GM11168 (cell line): Measurements from ENCODE around the gene MEOX1.
"Not testable (repeated sequence)": the region's sequence is repeated elsewhere in the genome, so short reads cannot be mapped to it uniquely, and the experiment has no call there.

Source experiments
- in situ Hi-C: fragments of 300-500 bp; cut with MboI; formaldehyde crosslinking; loops from one replicate; pipeline ENCODE4 v1.12.0; 2022; ENCODE audit warnings: low sequenced_read_pairs; ENCODE audit not compliant: unreplicated experiment

MEOX1 gene

GRCh38 chr17:43626023-43626422, 35.7 kb downstream of the MEOX1 start:
- in situ Hi-C loops = no loop called here

DNA sequence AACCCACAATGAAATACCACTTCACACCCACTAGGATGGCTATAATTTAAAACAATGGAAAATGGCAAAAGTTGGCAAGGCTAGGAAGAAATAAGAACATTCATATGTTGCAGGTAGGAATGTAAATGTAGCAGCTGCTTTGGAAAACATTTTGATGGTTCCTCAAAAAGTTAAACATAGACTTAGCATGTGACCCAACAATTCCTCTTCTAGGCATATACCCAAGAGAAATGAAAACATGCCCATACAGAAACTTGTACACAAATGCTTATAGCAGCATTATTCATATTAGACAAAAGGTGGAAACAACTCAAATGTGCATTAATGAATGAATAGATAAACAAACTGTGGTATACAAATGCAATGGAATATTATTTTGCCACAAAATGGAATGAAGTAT, 36.1 kb downstream of the MEOX1 start:
- in situ Hi-C loops = no loop called here

DNA sequence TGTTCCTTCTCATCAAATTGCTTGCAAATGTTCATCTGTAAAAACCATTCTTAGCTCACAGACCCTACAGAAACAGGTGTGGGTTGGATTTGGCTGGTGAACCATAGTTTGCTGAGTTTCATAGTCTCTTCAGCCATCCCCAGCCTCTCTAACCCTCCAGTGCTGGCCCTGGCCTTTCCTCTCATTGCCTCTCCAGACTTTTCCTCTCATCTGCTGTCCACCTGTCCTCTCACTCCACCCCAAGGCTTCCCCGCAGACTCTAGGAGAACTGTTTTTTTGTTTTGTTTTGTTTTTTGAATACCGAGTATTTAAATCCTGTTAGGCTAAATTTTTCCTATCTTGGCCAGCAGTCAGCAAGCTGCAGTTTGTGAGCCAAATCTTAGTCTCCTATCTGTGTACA, 41.1 kb downstream of the MEOX1 start:
- in situ Hi-C loops = no loop called here

- in situ Hi-C loops = no loop called here
These were observed 41.6 kb downstream of the MEOX1 start for GRCh38 chr17:43620147-43620546.

DNA sequence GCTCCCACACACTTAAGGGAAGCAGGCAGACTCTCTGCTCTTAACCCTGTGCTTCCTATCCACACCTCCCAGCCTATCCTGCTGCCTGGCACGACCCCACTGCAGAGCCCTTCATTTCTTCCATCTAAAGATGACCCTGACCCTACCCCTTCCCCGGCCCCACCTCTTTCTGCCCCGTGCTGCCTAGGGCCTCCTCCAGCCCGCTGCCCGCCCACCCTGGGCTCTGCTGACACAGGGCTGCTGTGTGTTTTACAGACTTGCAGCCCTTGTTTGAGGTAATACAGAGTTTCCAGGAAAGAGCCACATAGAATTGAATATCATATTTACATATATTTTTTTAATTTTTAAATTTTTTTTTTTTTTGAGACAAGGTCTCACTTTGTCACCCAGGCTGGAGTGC, 42.0 kb downstream of the MEOX1 start:
- in situ Hi-C loops = no loop called here

DNA sequence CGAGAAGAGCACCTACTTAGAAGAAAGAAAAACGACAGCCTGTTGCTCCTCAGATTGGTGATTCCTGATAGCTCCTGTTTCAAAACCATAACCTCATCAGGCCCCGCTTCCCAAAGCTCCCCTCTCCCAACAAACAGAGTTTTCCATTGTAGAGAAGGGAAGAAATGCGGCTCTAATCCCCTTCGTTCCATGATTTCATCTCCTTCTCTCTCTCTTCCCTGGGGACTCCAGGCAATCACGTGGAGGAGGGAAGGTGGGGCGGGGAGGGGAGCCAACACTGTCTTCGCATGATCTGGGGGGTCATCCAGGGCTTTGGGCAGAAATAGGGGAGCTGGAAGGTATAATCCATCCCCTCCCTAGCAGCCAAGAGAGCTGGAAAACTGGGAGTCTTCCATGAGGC, 43.4 kb downstream of the MEOX1 start:
- in situ Hi-C loops = no loop called here

DNA sequence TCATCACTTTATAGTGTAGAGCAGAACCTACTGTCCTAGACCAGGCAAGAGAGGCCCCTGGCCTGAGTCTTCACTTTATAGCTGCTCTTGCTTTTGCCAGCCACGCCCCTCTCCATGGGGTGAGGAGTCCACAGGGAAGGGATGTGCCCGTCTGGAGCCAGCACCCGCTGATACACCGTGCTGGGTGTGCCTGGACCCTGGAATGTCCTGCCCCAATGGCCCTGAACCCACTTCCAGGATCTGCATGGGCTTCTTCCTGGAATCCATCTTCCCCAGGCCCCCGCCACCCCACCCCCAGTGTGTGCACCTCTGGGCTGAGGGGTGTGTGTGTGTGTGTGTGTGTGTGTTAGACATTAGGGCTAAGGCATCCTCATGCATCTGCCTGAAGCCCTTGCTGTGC, 44.9 kb downstream of the MEOX1 start:
- in situ Hi-C loops = no loop called here

DNA sequence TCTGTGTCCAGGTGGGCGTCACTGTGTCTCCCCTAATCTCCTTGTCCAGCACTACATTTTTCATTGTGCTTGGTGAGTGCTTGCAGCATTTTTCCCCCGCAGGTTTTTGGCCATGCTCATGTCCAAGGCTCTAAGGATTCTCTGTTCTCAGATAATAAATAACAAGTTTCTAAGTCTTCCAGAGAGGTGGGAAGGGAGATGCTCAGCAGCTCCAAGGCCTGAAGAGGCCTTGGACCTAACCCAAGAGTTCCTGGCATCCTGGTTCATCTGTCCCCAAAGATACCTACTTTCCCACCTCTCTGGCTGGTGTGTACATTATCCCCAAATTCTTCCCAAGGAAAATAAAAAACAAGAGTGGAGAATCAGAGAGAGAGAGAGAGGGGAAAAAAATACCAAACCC, 45.3 kb downstream of the MEOX1 start:
- in situ Hi-C loops = no loop called here

GRCh38 chr17:43616029-43616351, 45.7 kb downstream of the MEOX1 start:
- in situ Hi-C loops = no loop called here

GRCh38 chr17:43615330-43616028, 46.2 kb downstream of the MEOX1 start:
- in situ Hi-C loops = no loop called here

DNA sequence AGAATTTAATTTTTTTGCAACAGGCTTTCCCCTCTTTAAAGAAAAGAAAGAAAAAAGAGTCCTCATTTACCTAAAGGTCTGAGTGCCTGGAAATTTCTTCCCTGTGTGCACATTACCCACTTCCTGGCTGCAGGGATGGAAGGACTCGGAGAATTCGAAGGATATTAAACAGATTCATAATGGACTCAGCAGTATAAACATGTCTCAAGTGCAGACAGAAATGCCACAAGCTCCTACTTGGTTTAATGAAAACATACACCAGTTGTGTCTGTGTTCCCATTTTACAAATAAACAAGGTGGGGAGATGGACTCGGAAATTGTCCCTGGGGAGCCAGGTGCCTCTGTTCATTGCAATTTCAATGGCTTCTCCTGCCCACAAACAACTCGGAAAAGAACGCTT, 47.2 kb downstream of the MEOX1 start:
- in situ Hi-C loops = no loop called here

DNA sequence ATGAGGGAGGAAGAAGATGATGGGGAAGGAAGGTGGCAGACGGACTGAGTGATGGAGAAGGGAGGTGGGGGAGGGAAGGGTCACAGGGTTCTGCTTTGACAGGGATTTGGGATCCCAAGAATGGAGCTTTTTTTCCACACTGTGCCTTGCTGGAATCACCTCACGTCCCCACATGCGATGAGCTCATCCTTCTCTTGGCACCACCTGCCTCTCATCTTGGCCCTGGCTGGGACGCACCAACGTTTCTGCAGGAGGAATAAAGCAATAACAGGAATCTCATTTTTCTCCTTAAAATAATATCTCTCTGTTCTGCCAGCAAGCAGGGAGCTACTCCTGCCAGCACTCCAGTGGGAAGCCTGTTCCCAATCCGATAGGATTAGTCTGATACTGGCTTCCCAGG, 47.8 kb downstream of the MEOX1 start:
- in situ Hi-C loops = no loop called here

GRCh38 chr17:43612515-43612914, 49.2 kb downstream of the MEOX1 start:
- in situ Hi-C loops = no loop called here

DNA sequence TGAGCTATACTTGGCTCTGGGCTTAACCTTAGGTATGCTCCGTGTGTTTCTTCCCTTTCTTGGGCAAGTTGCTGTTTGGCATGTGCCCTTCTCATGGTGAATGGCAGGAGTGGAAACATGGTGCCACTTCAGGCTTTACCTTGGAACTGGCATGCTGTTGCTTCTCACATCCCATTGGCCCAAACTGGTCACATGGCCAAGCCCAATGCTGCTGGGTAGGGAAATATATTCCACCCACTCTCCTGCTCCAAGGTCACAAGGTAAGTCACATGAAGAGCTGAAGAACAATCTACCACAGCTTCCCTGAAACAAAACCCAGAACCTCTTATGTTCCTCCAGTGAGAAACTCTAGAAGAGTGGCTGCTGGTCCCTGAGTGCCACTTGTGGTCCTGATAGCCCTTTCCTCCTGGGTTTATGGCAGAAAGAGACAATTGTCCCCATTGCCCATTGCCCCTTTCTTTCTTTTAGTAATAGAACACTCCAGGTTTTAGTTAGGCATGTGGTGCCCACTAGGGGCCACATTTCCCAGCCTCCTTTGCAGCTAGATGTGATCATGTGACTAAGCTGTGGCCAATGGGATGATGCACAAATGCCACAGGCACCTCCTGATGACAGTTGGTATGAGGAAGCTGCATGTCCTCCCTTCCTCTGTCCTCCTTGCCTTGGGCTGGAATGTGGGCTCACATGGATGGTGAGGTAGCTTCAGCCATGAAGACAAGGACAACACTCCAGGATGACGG, 50.3 kb downstream of the MEOX1 start:
- in situ Hi-C loops = no loop called here

GRCh38 chr17:43609613-43610385, 51.9 kb downstream of the MEOX1 start:
- in situ Hi-C loops = no loop called here

GRCh38 chr17:43608313-43608712, 53.4 kb downstream of the MEOX1 start:
- in situ Hi-C loops = no loop called here

- in situ Hi-C loops = no loop called here
These were observed 57.2 kb downstream of the MEOX1 start for GRCh38 chr17:43604549-43604948.

- in situ Hi-C loops = no loop called here
These were observed 58.4 kb downstream of the MEOX1 start for GRCh38 chr17:43603321-43603720.

DNA sequence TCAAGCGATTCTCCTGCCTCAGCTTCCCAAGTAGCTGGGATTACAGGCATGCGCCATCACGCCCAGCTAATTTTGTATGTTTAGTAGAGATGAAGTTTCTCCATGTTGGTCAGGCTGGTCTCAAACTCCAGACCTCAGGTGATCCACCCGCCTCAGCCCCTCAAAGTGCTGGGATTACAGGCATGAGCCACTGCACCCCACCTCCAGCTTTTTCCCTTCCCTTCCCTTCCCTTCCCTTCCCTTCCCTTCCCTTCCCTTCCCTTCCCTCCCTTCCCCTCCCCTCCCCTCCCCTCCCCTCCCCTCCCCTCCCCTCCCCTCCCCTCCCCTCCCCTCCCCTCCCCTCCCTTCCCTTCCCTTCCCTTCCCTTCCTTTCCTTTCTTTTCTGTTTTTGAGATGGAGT, 59.2 kb downstream of the MEOX1 start:
- in situ Hi-C loops = not testable (repeated sequence)

GRCh38 chr17:43601280-43602039, 60.3 kb downstream of the MEOX1 start:
- in situ Hi-C loops = no loop called here

DNA sequence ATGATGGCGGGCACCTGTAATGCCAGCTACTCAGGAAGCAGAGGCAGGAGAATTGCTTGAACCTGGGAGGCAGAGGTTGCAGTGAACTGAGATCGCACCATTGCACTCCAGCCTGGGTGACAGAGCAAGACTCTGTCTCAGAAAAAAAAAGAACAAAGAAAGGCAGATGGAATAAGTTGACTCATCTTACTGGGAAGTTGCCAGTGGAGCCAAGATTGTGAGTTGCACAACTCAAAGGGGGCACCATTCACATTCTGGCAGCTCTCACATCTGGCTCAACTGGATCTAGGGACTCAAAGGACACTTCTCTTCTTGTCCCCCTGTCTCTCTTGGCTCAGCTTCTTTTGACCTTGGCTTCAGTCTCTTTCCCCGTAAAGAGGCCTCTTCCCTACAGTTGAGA, 61.9 kb downstream of the MEOX1 start:
- in situ Hi-C loops = no loop called here
